ENCODE measurements around the gene SIRPA. TPM values are rescaled to one million over a fixed set of nuclear protein-coding genes. Genes with fewer than 3 reads are reported as not detected.

The SIRPA gene
- total and polyA plus RNA-seq, 2 of the 4 experiments (the other 2 are of a cell fraction), result 9.9 to 40.2 TPM

DNA sequence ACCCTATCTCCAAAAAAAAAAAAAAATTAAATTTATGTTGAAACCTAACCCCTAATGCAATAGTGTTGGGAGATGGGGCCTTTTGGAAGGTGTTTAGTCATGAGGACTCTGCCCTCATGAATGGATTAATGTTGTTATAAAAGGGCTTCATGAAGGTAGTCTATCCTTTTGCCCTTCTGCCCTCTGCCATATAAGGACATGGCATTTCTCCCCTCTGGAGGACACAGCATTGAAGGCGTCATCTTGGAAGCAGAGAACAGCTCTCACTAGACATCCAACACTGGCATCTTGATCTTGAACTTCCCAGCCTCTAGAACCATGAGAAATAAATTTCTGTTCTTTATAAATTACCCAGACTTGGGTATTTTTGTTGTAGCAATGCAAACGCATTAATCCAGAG lies 63.2 kb downstream of the SIRPA start:
- H2BK5ac ChIP-seq (ENCODE audit: low read depth, low read length, poor library complexity, severe bottlenecking), result no peak overlapping the region
- H3K9me3 ChIP-seq (ENCODE audit: control insufficient read depth, insufficient read depth, low read length), result no peaks in the 10 kb centered on the region
- no TSS peak for BruUV-seq (replicated peaks)
- intact Hi-C loops (cut with micrococcal nuclease) (no loop called here), in situ Hi-C loops (cut with MboI; ENCODE audit: low sequenced_read_pairs) (no loop called here), dilution Hi-C loops (cut with HindIII; ENCODE audit: low sequenced_read_pairs, unreplicated experiment) (no loop called here)
- H3K4me1 ChIP-seq (ENCODE audit: control insufficient read depth, insufficient read depth, low read length), result no peaks in the 10 kb centered on the region
- no peaks in the 10 kb centered on the region for H3K79me1 ChIP-seq (ENCODE audit: low read depth in 1 of 2, low read length in 2 of 2)
- no peak overlapping the region for H3K9ac ChIP-seq (ENCODE audit: low read depth, low read length)
- POLR2A ChIA-PET (ENCODE audit: unreplicated experiment), result no interaction called here
- no peak overlapping the region for H2BK20ac ChIP-seq (ENCODE audit: low read depth, low read length)
- no peak overlapping the region for H2BK15ac ChIP-seq (ENCODE audit: low read depth, low read length)
- no peak overlapping the region for H3K23ac ChIP-seq (ENCODE audit: low read depth, low read length)
- TF ChIP-seq RFX5 (IDR thresholded peaks at IDR 0.05; ENCODE audit: low read depth, low read length), result no peak
- TF ChIP-seq MXI1 (IDR thresholded peaks at IDR 0.05; ENCODE audit: borderline replicate concordance, low read depth, low read length), result no peak
- no peak for TF ChIP-seq BHLHE40 (IDR thresholded peaks at IDR 0.05; ENCODE audit: low read depth, low read length)
- TF ChIP-seq NFE2L2 (IDR thresholded peaks at IDR 0.05; ENCODE audit: low read depth, low read length), result no peak
- TF ChIP-seq, protein P1, sequence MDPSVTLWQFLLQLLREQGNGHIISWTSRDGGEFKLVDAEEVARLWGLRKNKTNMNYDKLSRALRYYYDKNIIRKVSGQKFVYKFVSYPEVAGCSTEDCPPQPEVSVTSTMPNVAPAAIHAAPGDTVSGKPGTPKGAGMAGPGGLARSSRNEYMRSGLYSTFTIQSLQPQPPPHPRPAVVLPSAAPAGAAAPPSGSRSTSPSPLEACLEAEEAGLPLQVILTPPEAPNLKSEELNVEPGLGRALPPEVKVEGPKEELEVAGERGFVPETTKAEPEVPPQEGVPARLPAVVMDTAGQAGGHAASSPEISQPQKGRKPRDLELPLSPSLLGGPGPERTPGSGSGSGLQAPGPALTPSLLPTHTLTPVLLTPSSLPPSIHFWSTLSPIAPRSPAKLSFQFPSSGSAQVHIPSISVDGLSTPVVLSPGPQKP (IDR thresholded peaks at IDR 0.05; ENCODE audit: borderline replicate concordance, low read depth, low read length), result no peak
- TF ChIP-seq RAD21 (IDR thresholded peaks at IDR 0.05; ENCODE audit: low read length), result no peak
- no peak for TF ChIP-seq SMC3 (IDR thresholded peaks at IDR 0.05; ENCODE audit: low read depth, low read length)
- TF ChIP-seq MAFK (IDR thresholded peaks at IDR 0.05; ENCODE audit: low read depth, low read length), result no peak
- H3K4ac ChIP-seq (ENCODE audit: low read depth, low read length), result no peak overlapping the region
- H4K5ac ChIP-seq (ENCODE audit: low read depth, low read length), result no peak overlapping the region
- H3K4me3 ChIP-seq (ENCODE audit: insufficient read depth, low read depth, low read length), result no peak overlapping the region
- H3K4me2 ChIP-seq (ENCODE audit: low read depth, low read length), result no peak overlapping the region
- H3K18ac ChIP-seq (ENCODE audit: low read depth, low read length), result no peak overlapping the region
- no peak overlapping the region for H4K91ac ChIP-seq (ENCODE audit: insufficient read depth, low read depth, low read length)
- no peak overlapping the region for H3K27ac ChIP-seq (ENCODE audit: insufficient read depth, low read length)
- ATAC-seq (ENCODE audit: low read depth) (no peak), DNase-seq (no peak)
- H3K36me3 ChIP-seq (ENCODE audit: control insufficient read depth, insufficient read depth, low read length), result no peaks in the 10 kb centered on the region
- H2AK9ac ChIP-seq (replicated peaks; ENCODE audit: low read depth, low read length, poor library complexity), result no peak overlapping the region
- H3K27me3 ChIP-seq (ENCODE audit: control insufficient read depth, insufficient read depth, low read length), result peaks cover 39% of the 10 kb centered on the region
- CTCF ChIA-PET, result no interaction called here
- H3K9me1 ChIP-seq (ENCODE audit: insufficient read depth, low read length), result no peaks in the 10 kb centered on the region
- H3K56ac ChIP-seq (ENCODE audit: extremely low read depth, insufficient read depth, low read length), result no peak overlapping the region
- no peak overlapping the region for H2BK120ac ChIP-seq (ENCODE audit: low read depth, low read length)
- H3K14ac ChIP-seq (replicated peaks; ENCODE audit: low read depth, low read length), result no peak overlapping the region
- H4K20me1 ChIP-seq (ENCODE audit: insufficient read depth, low read length), result no peaks in the 10 kb centered on the region
- WGBS, 2 experiments (ENCODE audit: extremely low coverage in 2 of 2, insufficient read length in 1 of 2), result no CpG with 5 or more reads among the region's 2 CpGs
- no peak overlapping the region for H4K8ac ChIP-seq (ENCODE audit: low read depth in 2 of 2, low read length in 2 of 2)
- H2AFZ ChIP-seq (replicated peaks; ENCODE audit: low read length, poor library complexity), result no peak overlapping the region
- no peak overlapping the region for H2AK5ac ChIP-seq (ENCODE audit: low read depth, low read length)
